H9 (cell line): ENCODE results near the gene AKNA. TPM values are rescaled to one million over a fixed set of nuclear protein-coding genes. Genes with fewer than 3 reads are reported as not detected.

ENCODE experiments used
- DNase-seq: peaks from one replicate; pipeline ENCODE4 v3.0.0-alpha.2; 2017
- H2AFZ ChIP-seq: one replicate; pipeline ENCODE4 v1.6.1; 2013; ENCODE audit warnings: mild to moderate bottlenecking, low read length, control low read depth, moderate library complexity
- H2AK5ac ChIP-seq: 2 replicates; pipeline ENCODE4 v1.6.1; 2013; ENCODE audit warnings: low read length, control low read depth, mixed read lengths; ENCODE audit not compliant: insufficient read length
- H2BK120ac ChIP-seq: one replicate; pipeline ENCODE4 v1.6.1; 2013; ENCODE audit warnings: low read depth, mild to moderate bottlenecking, low read length, control low read depth, inconsistent platforms; ENCODE audit not compliant: poor library complexity, severe bottlenecking
- H2BK12ac ChIP-seq: 2 replicates; pipeline ENCODE4 v1.6.1; 2013; ENCODE audit warnings: low read length, control low read depth, mixed read lengths, low read depth; ENCODE audit not compliant: insufficient read length
- H2BK15ac ChIP-seq: 2 replicates; pipeline ENCODE4 v1.6.1; 2013; ENCODE audit warnings: low read depth, low read length, control low read depth
- H2BK20ac ChIP-seq: one replicate; pipeline ENCODE4 v1.6.1; 2013; ENCODE audit warnings: low read depth, mild to moderate bottlenecking, low read length, control low read depth, inconsistent platforms; ENCODE audit not compliant: poor library complexity, severe bottlenecking
- H2BK5ac ChIP-seq: 2 replicates; pipeline ENCODE4 v1.6.1; 2013; ENCODE audit warnings: low read length, control low read depth, mixed read lengths; ENCODE audit not compliant: insufficient read length
- H3K14ac ChIP-seq: 2 replicates; pipeline ENCODE4 v1.6.1; 2013; ENCODE audit warnings: low read length, control low read depth; ENCODE audit not compliant: insufficient read depth
- H3K18ac ChIP-seq: 2 replicates; pipeline ENCODE4 v1.6.1; 2013; ENCODE audit warnings: low read depth, mild to moderate bottlenecking, mixed read lengths, low read length, control low read depth; ENCODE audit not compliant: insufficient read length
- H3K23ac ChIP-seq: 2 replicates; pipeline ENCODE4 v1.6.1; 2013; ENCODE audit warnings: low read length, control low read depth, mixed read lengths, low read depth; ENCODE audit not compliant: insufficient read length
- H3K23me2 ChIP-seq: 2 replicates; pipeline ENCODE4 v1.6.1; 2013; ENCODE audit warnings: low read depth, mild to moderate bottlenecking, mixed read lengths, low read length, control low read depth; ENCODE audit not compliant: insufficient read length, poor library complexity, severe bottlenecking
- H3K27ac ChIP-seq: 2 replicates; pipeline ENCODE4 v1.5.1; 2013; ENCODE audit warnings: low read length, control low read depth, mixed read lengths, low read depth; ENCODE audit not compliant: insufficient read length
- H3K27me3 ChIP-seq: 2 replicates; pipeline ENCODE4 v1.6.1; 2013; ENCODE audit warnings: low read length, control low read depth, inconsistent platforms; ENCODE audit not compliant: insufficient read depth
- H3K4ac ChIP-seq: 2 replicates; pipeline ENCODE4 v1.6.1; 2013; ENCODE audit warnings: low read depth, mild to moderate bottlenecking, control low read depth, inconsistent platforms, low read length, moderate library complexity
- H3K4me1 ChIP-seq: 2 replicates; pipeline ENCODE4 v1.6.1; 2013; ENCODE audit warnings: low read length, control low read depth, inconsistent platforms; ENCODE audit not compliant: insufficient read depth
- H3K4me2 ChIP-seq: 2 replicates; pipeline ENCODE4 v1.6.1; 2013; ENCODE audit warnings: low read length, control low read depth, mixed read lengths; ENCODE audit not compliant: insufficient read length, insufficient read depth
- H3K56ac ChIP-seq: 2 replicates; pipeline ENCODE4 v1.6.1; 2013; ENCODE audit warnings: low read depth, mild to moderate bottlenecking, mixed read lengths, low read length, control low read depth; ENCODE audit not compliant: insufficient read length
- H3K79me1 ChIP-seq: 2 replicates; pipeline ENCODE4 v1.6.1; 2013; ENCODE audit warnings: low read depth, mild to moderate bottlenecking, moderate library complexity, low read length, control low read depth, inconsistent platforms; ENCODE audit not compliant: insufficient read depth, poor library complexity, severe bottlenecking
- H3K79me2 ChIP-seq: 2 replicates; pipeline ENCODE4 v1.6.1; 2013; ENCODE audit warnings: low read length, control low read depth, inconsistent platforms; ENCODE audit not compliant: insufficient read depth
- H3K9ac ChIP-seq: 2 replicates; pipeline ENCODE4 v1.6.1; 2013; ENCODE audit warnings: low read length, control low read depth, mixed read lengths; ENCODE audit not compliant: insufficient read length; ENCODE audit errors: extremely low read depth
- H3K9me3 ChIP-seq: one replicate; pipeline ENCODE4 v1.6.1; 2013; ENCODE audit warnings: low read depth, low read length, inconsistent platforms; ENCODE audit not compliant: control insufficient read depth
- H3T11ph ChIP-seq: one replicate; pipeline ENCODE4 v1.6.1; 2013; ENCODE audit warnings: mild to moderate bottlenecking, low read length, control low read depth, inconsistent platforms
- H4K20me1 ChIP-seq: one replicate; pipeline ENCODE4 v1.6.1; 2013; ENCODE audit not compliant: control insufficient read depth, insufficient read length, insufficient read depth
- H4K5ac ChIP-seq: 2 replicates; pipeline ENCODE4 v1.6.1; 2013; ENCODE audit warnings: low read depth, mild to moderate bottlenecking, mixed read lengths, low read length, control low read depth; ENCODE audit not compliant: insufficient read length
- H4K8ac ChIP-seq: replicated peaks from 2 replicates; pipeline ENCODE4 v1.6.1; 2013; ENCODE audit warnings: low read length, control low read depth, mixed read lengths, low read depth; ENCODE audit not compliant: insufficient read length
- H4K91ac ChIP-seq: 2 replicates; pipeline ENCODE4 v1.6.1; 2013; ENCODE audit warnings: low read depth, mild to moderate bottlenecking, moderate library complexity, mixed read lengths, low read length, control low read depth; ENCODE audit not compliant: insufficient read length
- H3K27ac Mint-ChIP-seq, 3 experiments: 2 replicates in 2 of 3; 3 replicates in 1 of 3; pipeline ENCODE4 v1.8.0; 2020 to 2021; ENCODE audit warnings: mixed read lengths in 3 of 3, mild to moderate bottlenecking in 1 of 3, moderate library complexity in 1 of 3
- H3K27me3 Mint-ChIP-seq: 2 replicates; pipeline ENCODE4 v1.8.0; 2021; ENCODE audit warnings: low read depth, mild to moderate bottlenecking, moderate library complexity, mixed read lengths
- H3K36me3 Mint-ChIP-seq, 3 experiments: 2 replicates in 2 of 3; 3 replicates in 1 of 3; pipeline ENCODE4 v1.8.0; 2020 to 2021; ENCODE audit warnings: low read depth in 3 of 3, mixed read lengths in 3 of 3; ENCODE audit not compliant: insufficient read depth in 1 of 3
- H3K4me1 Mint-ChIP-seq, 2 experiments: 2 replicates each; pipeline ENCODE4 v1.8.0; 2020; ENCODE audit warnings: mixed read lengths in 2 of 2
- H3K4me3 Mint-ChIP-seq, 2 experiments: 2 replicates in 1 of 2; 3 replicates in 1 of 2; pipeline ENCODE4 v1.8.0; 2020 to 2021; ENCODE audit warnings: mild to moderate bottlenecking in 2 of 2, mixed read lengths in 2 of 2, moderate library complexity in 1 of 2
- H3K9me3 Mint-ChIP-seq, 2 experiments: 2 replicates in 1 of 2; 3 replicates in 1 of 2; pipeline ENCODE4 v1.8.0; 2020; ENCODE audit warnings: mild to moderate bottlenecking in 2 of 2, mixed read lengths in 2 of 2, moderate library complexity in 1 of 2
- CTCF ChIP-seq: fragments of 200-600 bp; sonication (generic); conservative IDR thresholded peaks from 3 replicates; pipeline ENCODE4 v1.8.0; 2021; ENCODE audit warnings: antibody characterized with exemption, mild to moderate bottlenecking
- WGBS: extraction: QIAGEN DNeasy Blood & Tissue Kit; methylation state at CpG from one replicate; pipeline ENCODE4 v1.1.7; 2013; ENCODE audit warnings: missing lambda C conversion rate, low lambda C conversion rate, mixed read lengths; ENCODE audit not compliant: insufficient read length; ENCODE audit errors: extremely low coverage; 5-methylcytosine and 5-hydroxymethylcytosine counted together
- total RNA-seq: library from RNA; stranded (reverse); gene quantifications from 2 replicates; pipeline ENCODE4 v1.2.1, GENCODE V29; 2021

Gene AKNA
- total RNA-seq, 1 experiment from 2014 or later = 19.7 TPM

GRCh38 chr9:114349713-114350480 lies 37.9 kb downstream of the AKNA start:
- no peak overlapping the region for H2BK20ac ChIP-seq
- no peak overlapping the region for H3K14ac ChIP-seq
- no peak overlapping the region for H4K5ac ChIP-seq
- peaks cover 4% of the 10 kb centered on the region for H3K4me1 ChIP-seq
- no peaks in the 10 kb centered on the region for H3K79me1 ChIP-seq
- Mint-ChIP-seq H3K27ac (peak overlapping the region; percentile 29 to 98 (median 86); a peak in 6 of 7 replicates), H3K4me1 (peaks cover 14 to 20% of the 10 kb centered on the region in 2 experiments), H3K9me3 (no peaks in the 10 kb centered on the region), H3K36me3 (peaks cover 35 to 64% (median 52%) of the 10 kb centered on the region in 3 experiments; a peak in 6 of 7 replicates), H3K4me3 (no peak overlapping the region), H3K27me3 (no peaks in the 10 kb centered on the region; the same call in 1 of the 2 replicates)
- H2BK120ac ChIP-seq = no peak overlapping the region
- no peak overlapping the region for H4K91ac ChIP-seq
- no peak overlapping the region for H2BK5ac ChIP-seq
- DNase-seq = no peak
- no peak overlapping the region for H2AK5ac ChIP-seq
- H3K23ac ChIP-seq = no peak overlapping the region
- H3T11ph ChIP-seq = no peak overlapping the region
- no peak overlapping the region for H3K27ac ChIP-seq
- H3K79me2 ChIP-seq = no peaks in the 10 kb centered on the region
- no peak overlapping the region for H3K56ac ChIP-seq
- no peak overlapping the region for H3K4ac ChIP-seq
- H2BK12ac ChIP-seq = no peak overlapping the region
- no peak overlapping the region for H2BK15ac ChIP-seq
- no peak for TF ChIP-seq CTCF
- no peak overlapping the region for H3K18ac ChIP-seq
- H3K23me2 ChIP-seq = no peaks in the 10 kb centered on the region
- H4K20me1 ChIP-seq = no peaks in the 10 kb centered on the region
- no CpG with 5 or more reads among the region's 10 CpGs for WGBS
- no peak overlapping the region for H3K9ac ChIP-seq
- H3K9me3 ChIP-seq = no peaks in the 10 kb centered on the region
- H4K8ac ChIP-seq = no peak overlapping the region
- H3K27me3 ChIP-seq = no peaks in the 10 kb centered on the region
- no peak overlapping the region for H3K4me2 ChIP-seq
- no peak overlapping the region for H2AFZ ChIP-seq
